ENCODE data around the gene ATP5MC3. TPM values are rescaled to one million over a fixed set of nuclear protein-coding genes. Genes with fewer than 3 reads are reported as not detected.

The ATP5MC3 gene
- total and polyA plus RNA-seq, 2 of the 13 experiments (the other 11 are each of a cell fraction or from before 2014, with no cell fraction given), result 676 to 1,007 TPM

GRCh38 chr2:175180701-175181103, 808 bp downstream of the ATP5MC3 start (continued):
- TF ChIP-seq RBM22 (optimal IDR thresholded peaks at IDR 0.05; ENCODE audit: low read length) (peak; percentile 90), YEATS2 (CRISPR knock-in tag; IDR thresholded peaks at IDR 0.05; ENCODE audit: borderline replicate concordance) (peak; percentile 73; the same call in 1 of the 2 replicates), U2AF1 (optimal IDR thresholded peaks at IDR 0.05; ENCODE audit: low read depth, low read length) (no peak), JDP2 (CRISPR knock-in tag; IDR thresholded peaks at IDR 0.05; ENCODE audit: borderline replicate concordance) (no peak), IKZF1 (IDR thresholded peaks at IDR 0.05) (no peak), ZSCAN12 (CRISPR knock-in tag; IDR thresholded peaks at IDR 0.05) (no peak), PRDM4 (CRISPR knock-in tag; IDR thresholded peaks at IDR 0.05; ENCODE audit: borderline replicate concordance) (no peak), ZNF446 (CRISPR knock-in tag; IDR thresholded peaks at IDR 0.05) (0 out of 2 replicates have a peak, but pooled peaks have one; percentile 66), ZNF878 (CRISPR knock-in tag; IDR thresholded peaks at IDR 0.05) (no peak), MED1 (CRISPR knock-in tag; IDR thresholded peaks at IDR 0.05) (0 out of 2 replicates have a peak, but pooled peaks have one; percentile 16), ATAD3A (CRISPR knock-in tag; IDR thresholded peaks at IDR 0.05) (no peak), SMC3 (IDR thresholded peaks at IDR 0.05; ENCODE audit: low read length) (no peak), ZBTB7B (CRISPR knock-in tag; IDR thresholded peaks at IDR 0.05) (no peak), BORCS8-MEF2B (CRISPR knock-in tag; IDR thresholded peaks at IDR 0.05) (no peak), ZNF143 (CRISPR knock-in tag; IDR thresholded peaks at IDR 0.05) (no peak), TCF7L2 (IDR thresholded peaks at IDR 0.05; ENCODE audit: low read depth, low read length) (no peak), ZNF501 (CRISPR knock-in tag; IDR thresholded peaks at IDR 0.05) (no peak), CCDC6 (CRISPR knock-in tag; IDR thresholded peaks at IDR 0.05) (0 out of 2 replicates have a peak, but pooled peaks have one; percentile 19), KAT8 (CRISPR knock-in tag; IDR thresholded peaks at IDR 0.05) (no peak), FUBP1 (CRISPR knock-in tag; IDR thresholded peaks at IDR 0.05; ENCODE audit: borderline replicate concordance) (0 out of 2 replicates have a peak, but pooled peaks have one; percentile 84), U2AF2 (IDR thresholded peaks at IDR 0.05; ENCODE audit: low read depth, low read length) (0 out of 2 replicates have a peak, but pooled peaks have one; percentile 37), ZNF441 (CRISPR knock-in tag; IDR thresholded peaks at IDR 0.05; ENCODE audit: borderline replicate concordance) (no peak), HNF1B (CRISPR knock-in tag; IDR thresholded peaks at IDR 0.05) (no peak), TFDP1 (CRISPR knock-in tag; IDR thresholded peaks at IDR 0.05; ENCODE audit: borderline replicate concordance) (0 out of 2 replicates have a peak, but pooled peaks have one; percentile 29), ZNF766 (CRISPR knock-in tag; IDR thresholded peaks at IDR 0.05; ENCODE audit: borderline replicate concordance) (no peak), ZNF556 (CRISPR knock-in tag; IDR thresholded peaks at IDR 0.05; ENCODE audit: borderline replicate concordance) (peak; percentile 50; the same call in 1 of the 2 replicates)
